Activated T-cell treated with anti-CD3 and anti-CD28 coated beads, Interleukin-2, amount 50 U/mL, for 72 hours (primary cell): ENCODE results near the gene SMLR1. TPM values are rescaled to one million over a fixed set of nuclear protein-coding genes. Genes with fewer than 3 reads are reported as not detected.
A peak's percentile ranks its signal among the peaks of the same experiment; 100 is the strongest.

ENCODE experiments used
- ATAC-seq, 2 donors: fragments of 150-1000 bp; cut with Tn5 transposase; replicated peaks in 1 of 2; 2 replicates each; pipeline ENCODE4 v1.10.0; 2021; ENCODE audit warnings: moderate library complexity in 2 of 2, mild to moderate bottlenecking in 1 of 2
- DNase-seq, 2 donors: peaks; one replicate each; pipeline ENCODE4 v3.0.0; 2021 to 2022; ENCODE audit warnings: mixed read lengths in 1 of 2
- H3K27ac Mint-ChIP-seq: one replicate; pipeline ENCODE4 v1.8.0; 2022; ENCODE audit warnings: mild to moderate bottlenecking, moderate library complexity, mixed read lengths
- H3K27me3 Mint-ChIP-seq: one replicate; pipeline ENCODE4 v1.8.0; 2022; ENCODE audit warnings: low read depth, mixed read lengths
- H3K36me3 Mint-ChIP-seq, 2 donors: one replicate each; pipeline ENCODE4 v1.8.0; 2022; ENCODE audit warnings: mixed read lengths in 2 of 2, mild to moderate bottlenecking in 1 of 2; ENCODE audit not compliant: insufficient read depth in 2 of 2
- H3K4me1 Mint-ChIP-seq: one replicate; pipeline ENCODE4 v1.8.0; 2022; ENCODE audit warnings: low read depth, mixed read lengths
- H3K4me3 Mint-ChIP-seq, 2 donors: one replicate each; pipeline ENCODE4 v1.8.0; 2022; ENCODE audit warnings: mild to moderate bottlenecking in 2 of 2, mixed read lengths in 2 of 2, moderate library complexity in 2 of 2
- H3K9me3 Mint-ChIP-seq, 2 donors: one replicate each; pipeline ENCODE4 v1.8.0; 2022; ENCODE audit warnings: mixed read lengths in 2 of 2
- total RNA-seq, 2 donors: library from RNA; stranded (reverse); gene quantifications; one replicate each; pipeline ENCODE4 v1.2.3, GENCODE V29; 2022

Gene SMLR1
- total RNA-seq, 2 donors from 2014 or later: not detected

- H3K27me3 Mint-ChIP-seq: no peaks in the 10 kb centered on the region
- DNase-seq (peak; percentile 24 to 25), ATAC-seq (peak; percentile 87 to 98)
- no peaks in the 10 kb centered on the region for H3K36me3 Mint-ChIP-seq
- H3K4me1 Mint-ChIP-seq: peaks cover 7% of the 10 kb centered on the region
- H3K9me3 Mint-ChIP-seq: no peaks in the 10 kb centered on the region
- H3K4me3 Mint-ChIP-seq: no peak overlapping the region
- no peak overlapping the region for H3K27ac Mint-ChIP-seq
Observed at GRCh38 chr6:130848945-130849344, 21.7 kb downstream of the SMLR1 start.

GRCh38 chr6:130849594-130849993 is 22.4 kb downstream of the SMLR1 start:
- Mint-ChIP-seq H3K9me3 (no peaks in the 10 kb centered on the region), H3K4me3 (no peak overlapping the region), H3K27me3 (no peaks in the 10 kb centered on the region), H3K4me1 (peaks cover 7% of the 10 kb centered on the region), H3K27ac (no peak overlapping the region), H3K36me3 (no peaks in the 10 kb centered on the region)
- ATAC-seq (no peak), DNase-seq (no peak)

- Mint-ChIP-seq H3K9me3 (no peaks in the 10 kb centered on the region), H3K4me1 (peaks cover 7% of the 10 kb centered on the region), H3K4me3 (no peak overlapping the region), H3K36me3 (no peaks in the 10 kb centered on the region), H3K27me3 (no peaks in the 10 kb centered on the region), H3K27ac (no peak overlapping the region)
- no peak for ATAC-seq
- DNase-seq: no peak
Observed at GRCh38 chr6:130851026-130851425, 23.8 kb downstream of the SMLR1 start.

- ATAC-seq: no peak
- Mint-ChIP-seq H3K4me1 (peaks cover 7% of the 10 kb centered on the region), H3K36me3 (no peaks in the 10 kb centered on the region), H3K4me3 (no peak overlapping the region), H3K9me3 (no peaks in the 10 kb centered on the region), H3K27ac (no peak overlapping the region), H3K27me3 (no peaks in the 10 kb centered on the region)
- DNase-seq: no peak
Observed at GRCh38 chr6:130852844-130853554, 25.8 kb downstream of the SMLR1 start.

GRCh38 chr6:130853555-130854183 is 26.5 kb downstream of the SMLR1 start:
- Mint-ChIP-seq H3K4me1 (peaks cover 6% of the 10 kb centered on the region), H3K36me3 (no peaks in the 10 kb centered on the region), H3K4me3 (no peak overlapping the region), H3K9me3 (no peaks in the 10 kb centered on the region), H3K27ac (no peak overlapping the region), H3K27me3 (no peaks in the 10 kb centered on the region)
- ATAC-seq: no peak
- DNase-seq: no peak

GRCh38 chr6:130858054-130858453 is 30.8 kb downstream of the SMLR1 start:
- H3K27me3 Mint-ChIP-seq: no peaks in the 10 kb centered on the region
- no peak overlapping the region for H3K4me3 Mint-ChIP-seq
- ATAC-seq: no peak
- no peak for DNase-seq
- H3K4me1 Mint-ChIP-seq: no peaks in the 10 kb centered on the region
- no peaks in the 10 kb centered on the region for H3K9me3 Mint-ChIP-seq
- H3K36me3 Mint-ChIP-seq: no peaks in the 10 kb centered on the region
- no peak overlapping the region for H3K27ac Mint-ChIP-seq

- H3K4me3 Mint-ChIP-seq: no peak overlapping the region
- H3K27ac Mint-ChIP-seq: no peak overlapping the region
- H3K27me3 Mint-ChIP-seq: no peaks in the 10 kb centered on the region
- H3K9me3 Mint-ChIP-seq: no peaks in the 10 kb centered on the region
- no peak for DNase-seq
- H3K36me3 Mint-ChIP-seq: no peaks in the 10 kb centered on the region
- H3K4me1 Mint-ChIP-seq: no peaks in the 10 kb centered on the region
- ATAC-seq: no peak
Observed at GRCh38 chr6:130858498-130859160, 31.4 kb downstream of the SMLR1 start.

GRCh38 chr6:130859161-130859867 is 32.1 kb downstream of the SMLR1 start:
- H3K9me3 Mint-ChIP-seq: no peaks in the 10 kb centered on the region
- DNase-seq (no peak), ATAC-seq (no peak)
- H3K36me3 Mint-ChIP-seq: no peaks in the 10 kb centered on the region
- no peaks in the 10 kb centered on the region for H3K4me1 Mint-ChIP-seq
- no peaks in the 10 kb centered on the region for H3K27me3 Mint-ChIP-seq
- H3K4me3 Mint-ChIP-seq: no peak overlapping the region
- no peak overlapping the region for H3K27ac Mint-ChIP-seq

GRCh38 chr6:130862370-130862769 is 35.2 kb downstream of the SMLR1 start:
- H3K27ac Mint-ChIP-seq: no peak overlapping the region
- no peaks in the 10 kb centered on the region for H3K9me3 Mint-ChIP-seq
- no peaks in the 10 kb centered on the region for H3K27me3 Mint-ChIP-seq
- no peak overlapping the region for H3K4me3 Mint-ChIP-seq
- H3K36me3 Mint-ChIP-seq: no peaks in the 10 kb centered on the region
- no peaks in the 10 kb centered on the region for H3K4me1 Mint-ChIP-seq
- ATAC-seq (no peak), DNase-seq (no peak)

- H3K36me3 Mint-ChIP-seq: no peaks in the 10 kb centered on the region
- no peak overlapping the region for H3K4me3 Mint-ChIP-seq
- H3K4me1 Mint-ChIP-seq: no peaks in the 10 kb centered on the region
- H3K27me3 Mint-ChIP-seq: no peaks in the 10 kb centered on the region
- ATAC-seq: no peak
- no peak overlapping the region for H3K27ac Mint-ChIP-seq
- no peak for DNase-seq
- no peaks in the 10 kb centered on the region for H3K9me3 Mint-ChIP-seq
Observed at GRCh38 chr6:130863415-130864230, 36.4 kb downstream of the SMLR1 start.

- Mint-ChIP-seq H3K27me3 (no peaks in the 10 kb centered on the region), H3K4me1 (no peaks in the 10 kb centered on the region), H3K27ac (no peak overlapping the region), H3K36me3 (no peaks in the 10 kb centered on the region), H3K9me3 (no peaks in the 10 kb centered on the region), H3K4me3 (no peak overlapping the region)
- ATAC-seq: no peak
- no peak for DNase-seq
Observed at GRCh38 chr6:130864344-130864743, 37.1 kb downstream of the SMLR1 start.

GRCh38 chr6:130865793-130866192 is 38.6 kb downstream of the SMLR1 start:
- no peak for ATAC-seq
- Mint-ChIP-seq H3K9me3 (no peaks in the 10 kb centered on the region), H3K4me3 (no peak overlapping the region)

More at GRCh38 chr6:130865793-130866192, 38.6 kb downstream of the SMLR1 start:
- DNase-seq: no peak
- H3K27me3 Mint-ChIP-seq: no peaks in the 10 kb centered on the region
- no peaks in the 10 kb centered on the region for H3K4me1 Mint-ChIP-seq
- H3K27ac Mint-ChIP-seq: no peak overlapping the region
- H3K36me3 Mint-ChIP-seq: no peaks in the 10 kb centered on the region
